ENCODE results near the gene SPTSSB. TPM values are rescaled to one million over a fixed set of nuclear protein-coding genes. Genes with fewer than 3 reads are reported as not detected.

The SPTSSB gene
- total RNA-seq, 1 donor from 2014 or later: 0.50 TPM

- Mint-ChIP-seq H3K4me1 (ENCODE audit: low read depth, unreplicated experiment) (peaks cover 3% of the 10 kb centered on the region), H3K4me3 (ENCODE audit: unreplicated experiment) (no peak overlapping the region), H3K27me3 (ENCODE audit: low read depth, unreplicated experiment) (peaks cover 2% of the 10 kb centered on the region), H3K27ac (ENCODE audit: unreplicated experiment) (no peak overlapping the region), H3K36me3 (ENCODE audit: low read depth, unreplicated experiment) (no peaks in the 10 kb centered on the region), H3K9me3 (ENCODE audit: unreplicated experiment) (no peaks in the 10 kb centered on the region)
- H3K4me2 ChIP-seq (ENCODE audit: low read length): no peak overlapping the region
- DNase-seq (ENCODE audit: low read depth) (no peak), FAIRE-seq (no peak)
- H3K9me3 ChIP-seq (ENCODE audit: insufficient read depth, low read depth, low read length): no peaks in the 10 kb centered on the region
- peaks cover 33% of the 10 kb centered on the region for H3K4me1 ChIP-seq (ENCODE audit: insufficient read depth, low read length)
- H3K4me3 ChIP-seq (ENCODE audit: insufficient read depth, low read depth, low read length): no peak overlapping the region
- H3K27me3 ChIP-seq (ENCODE audit: insufficient read depth, low read length): no peaks in the 10 kb centered on the region
- H3K36me3 ChIP-seq (ENCODE audit: insufficient read depth, low read length): no peaks in the 10 kb centered on the region
- no peak overlapping the region for H2AFZ ChIP-seq (ENCODE audit: low read depth, low read length)
- H4K20me1 ChIP-seq (ENCODE audit: insufficient read depth, low read length): no peaks in the 10 kb centered on the region
- H3K79me2 ChIP-seq (ENCODE audit: insufficient read depth, low read length): no peaks in the 10 kb centered on the region
- no peak for TF ChIP-seq EZH2 (IDR thresholded peaks at IDR 0.05; ENCODE audit: insufficient read depth, low read length)
- TF ChIP-seq CTCF (IDR thresholded peaks at IDR 0.05; ENCODE audit: insufficient read depth, low read depth, low read length): no peak
- peak overlapping the region; percentile 90 for H3K27ac ChIP-seq (ENCODE audit: low read depth, low read length)
- H3K9ac ChIP-seq (ENCODE audit: low read length): peak overlapping the region; percentile 78
These were observed 43.6 kb upstream of the SPTSSB start for GRCh38 chr3:161414907-161415306.

DNA sequence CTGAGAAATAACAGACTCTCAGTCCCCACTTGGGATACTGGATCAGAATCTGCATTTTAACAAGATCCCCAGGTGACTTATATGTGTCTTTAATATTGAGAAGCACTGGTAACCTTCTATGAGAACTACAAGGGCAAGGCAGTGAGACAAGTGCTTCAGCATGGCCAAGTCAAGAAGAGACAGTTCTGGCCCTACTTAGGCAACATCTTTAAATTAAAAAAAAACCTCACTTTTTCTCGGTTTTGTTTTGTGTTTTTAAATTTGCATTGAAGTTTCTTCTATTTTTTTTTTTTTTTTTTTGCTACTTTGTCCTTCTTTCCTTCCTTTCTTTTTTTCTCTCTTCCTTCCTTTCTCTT lies 42.5 kb upstream of the SPTSSB start:
- H3K27ac ChIP-seq (ENCODE audit: low read depth, low read length): no peak overlapping the region
- Mint-ChIP-seq H3K4me3 (ENCODE audit: unreplicated experiment) (no peak overlapping the region), H3K36me3 (ENCODE audit: low read depth, unreplicated experiment) (no peaks in the 10 kb centered on the region), H3K4me1 (ENCODE audit: low read depth, unreplicated experiment) (peaks cover 3% of the 10 kb centered on the region), H3K27me3 (ENCODE audit: low read depth, unreplicated experiment) (peaks cover 2% of the 10 kb centered on the region), H3K9me3 (ENCODE audit: unreplicated experiment) (no peaks in the 10 kb centered on the region), H3K27ac (ENCODE audit: unreplicated experiment) (no peak overlapping the region)
- H3K9me3 ChIP-seq (ENCODE audit: insufficient read depth, low read depth, low read length): no peaks in the 10 kb centered on the region
- H3K4me1 ChIP-seq (ENCODE audit: insufficient read depth, low read length): peaks cover 33% of the 10 kb centered on the region
- H3K9ac ChIP-seq (ENCODE audit: low read length): no peak overlapping the region
- no peak overlapping the region for H3K4me2 ChIP-seq (ENCODE audit: low read length)
- H4K20me1 ChIP-seq (ENCODE audit: insufficient read depth, low read length): no peaks in the 10 kb centered on the region
- TF ChIP-seq CTCF (IDR thresholded peaks at IDR 0.05; ENCODE audit: insufficient read depth, low read depth, low read length): no peak
- TF ChIP-seq EZH2 (IDR thresholded peaks at IDR 0.05; ENCODE audit: insufficient read depth, low read length): no peak
- H2AFZ ChIP-seq (ENCODE audit: low read depth, low read length): no peak overlapping the region
- DNase-seq (ENCODE audit: low read depth): no peak
- H3K4me3 ChIP-seq (ENCODE audit: insufficient read depth, low read depth, low read length): no peak overlapping the region
- H3K79me2 ChIP-seq (ENCODE audit: insufficient read depth, low read length): no peaks in the 10 kb centered on the region
- no peak for FAIRE-seq
- H3K27me3 ChIP-seq (ENCODE audit: insufficient read depth, low read length): no peaks in the 10 kb centered on the region
- H3K36me3 ChIP-seq (ENCODE audit: insufficient read depth, low read length): no peaks in the 10 kb centered on the region

DNA sequence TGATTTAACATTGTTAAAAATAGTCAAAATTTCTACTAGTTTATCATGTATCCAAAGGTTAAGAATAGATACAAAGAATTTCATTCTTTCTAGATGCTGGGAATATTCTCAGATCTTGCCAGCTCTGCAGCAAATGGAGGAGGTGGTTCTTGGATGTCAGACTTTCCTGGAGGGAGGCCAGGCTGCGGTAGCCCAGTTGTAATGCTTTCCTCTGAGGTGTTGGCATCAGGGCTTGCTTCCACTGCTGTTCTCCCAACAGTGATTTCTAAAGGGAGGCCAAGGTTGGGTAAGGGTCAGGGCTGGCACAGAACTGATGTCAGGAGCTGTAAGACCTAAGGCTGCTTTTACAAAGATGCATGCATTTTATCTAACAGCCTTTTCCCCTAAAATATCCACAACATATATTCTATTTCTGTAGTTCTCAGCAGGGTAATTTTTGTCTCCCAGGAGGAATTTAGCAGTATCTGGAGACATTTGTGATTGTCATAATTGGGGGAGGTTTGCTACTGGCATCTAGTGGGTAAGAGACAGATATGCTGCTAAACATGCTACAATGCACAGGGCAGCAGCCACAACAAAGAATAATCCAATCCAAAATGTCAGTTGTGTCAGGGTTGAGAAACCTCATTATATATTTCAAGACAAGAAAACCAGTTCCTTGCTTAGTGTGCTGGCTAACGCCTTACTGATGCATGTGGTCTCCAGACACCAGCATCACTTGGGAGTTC lies 42.0 kb upstream of the SPTSSB start:
- peak overlapping the region; percentile 8 for H3K4me2 ChIP-seq (ENCODE audit: low read length)
- no peaks in the 10 kb centered on the region for H3K27me3 ChIP-seq (ENCODE audit: insufficient read depth, low read length)
- no peaks in the 10 kb centered on the region for H3K36me3 ChIP-seq (ENCODE audit: insufficient read depth, low read length)
- H3K4me3 Mint-ChIP-seq (ENCODE audit: unreplicated experiment): no peak overlapping the region
- H3K4me1 ChIP-seq (ENCODE audit: insufficient read depth, low read length): peaks cover 33% of the 10 kb centered on the region
- no peak overlapping the region for H3K4me3 ChIP-seq (ENCODE audit: insufficient read depth, low read depth, low read length)
- FAIRE-seq (no peak), DNase-seq (ENCODE audit: low read depth) (peak; percentile 80)
- no peak overlapping the region for H3K9ac ChIP-seq (ENCODE audit: low read length)
- peaks cover 2% of the 10 kb centered on the region for H3K27me3 Mint-ChIP-seq (ENCODE audit: low read depth, unreplicated experiment)
- no peaks in the 10 kb centered on the region for H3K36me3 Mint-ChIP-seq (ENCODE audit: low read depth, unreplicated experiment)
- H3K9me3 Mint-ChIP-seq (ENCODE audit: unreplicated experiment): no peaks in the 10 kb centered on the region
- no peaks in the 10 kb centered on the region for H4K20me1 ChIP-seq (ENCODE audit: insufficient read depth, low read length)
- no peak overlapping the region for H3K27ac ChIP-seq (ENCODE audit: low read depth, low read length)
- no peak overlapping the region for H2AFZ ChIP-seq (ENCODE audit: low read depth, low read length)
- H3K79me2 ChIP-seq (ENCODE audit: insufficient read depth, low read length): no peaks in the 10 kb centered on the region
- peaks cover 3% of the 10 kb centered on the region for H3K4me1 Mint-ChIP-seq (ENCODE audit: low read depth, unreplicated experiment)
- H3K27ac Mint-ChIP-seq (ENCODE audit: unreplicated experiment): no peak overlapping the region
- TF ChIP-seq CTCF (IDR thresholded peaks at IDR 0.05; ENCODE audit: insufficient read depth, low read depth, low read length): no peak
- TF ChIP-seq EZH2 (IDR thresholded peaks at IDR 0.05; ENCODE audit: insufficient read depth, low read length): no peak
- H3K9me3 ChIP-seq (ENCODE audit: insufficient read depth, low read depth, low read length): no peaks in the 10 kb centered on the region
